HG03378 (cell line): ENCODE measurements around the gene FNDC10.
"Not testable (repeated sequence)": the region's sequence is repeated elsewhere in the genome, so short reads cannot be mapped to it uniquely, and the experiment has no call there.

Experiments
- ATAC-seq: cut with Tn5 transposase; IDR thresholded peaks from one replicate; pipeline ENCODE4 v1.9.1; 2021; ENCODE audit warnings: mild to moderate bottlenecking, moderate library complexity; ENCODE audit not compliant: unreplicated experiment

Gene FNDC10

DNA sequence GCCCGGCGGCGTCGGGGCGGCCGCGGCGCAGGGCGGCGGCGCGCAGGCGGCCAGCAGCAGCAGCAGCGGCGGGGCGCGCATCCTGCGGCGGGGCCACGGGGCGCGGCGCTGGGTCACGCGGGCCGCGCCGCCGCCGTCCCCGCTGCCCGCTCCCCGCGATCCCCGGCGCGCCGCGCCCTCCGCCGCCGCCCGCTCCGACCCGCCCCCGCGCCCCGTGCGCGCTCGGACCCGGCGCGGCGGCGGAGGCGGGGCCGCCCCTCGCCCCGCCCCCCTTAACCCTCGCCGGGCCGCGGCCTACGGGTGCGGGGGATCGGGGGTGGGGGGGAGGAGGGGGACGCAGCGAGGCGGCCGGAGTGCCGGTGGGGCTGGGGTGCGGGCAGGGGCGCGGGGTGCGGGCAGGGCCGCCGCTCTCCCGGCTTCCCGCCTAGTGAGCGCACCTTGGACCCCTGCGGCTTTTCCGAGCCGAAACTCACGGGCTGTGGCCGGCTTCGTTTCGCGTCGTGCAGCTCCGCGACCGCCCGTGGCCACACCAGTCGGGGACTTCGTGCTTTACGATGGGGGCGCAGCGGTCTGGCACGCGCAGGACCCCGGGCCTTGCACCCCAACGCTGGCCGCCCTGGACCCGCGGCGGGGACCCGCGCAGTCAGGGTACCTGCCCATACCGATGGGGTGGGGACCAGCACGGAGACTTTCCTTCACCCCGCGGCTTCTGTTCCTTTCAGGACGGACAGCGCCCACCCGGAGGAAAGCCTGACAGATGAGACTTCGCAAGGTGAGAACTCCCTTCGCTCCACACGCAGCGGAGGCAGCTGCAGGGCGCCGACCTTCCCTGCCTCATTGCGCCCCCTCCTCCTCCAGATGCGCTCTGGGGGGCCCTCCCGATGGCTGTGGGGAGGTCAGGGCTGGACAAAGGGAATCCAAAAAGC is at the start of gene FNDC10:
Gene FNDC10 (minus strand): TSS at position 201 of the 926 bp plus-strand sequence. CDS start 120 bp downstream, at position 81.
- no peak for ATAC-seq

DNA sequence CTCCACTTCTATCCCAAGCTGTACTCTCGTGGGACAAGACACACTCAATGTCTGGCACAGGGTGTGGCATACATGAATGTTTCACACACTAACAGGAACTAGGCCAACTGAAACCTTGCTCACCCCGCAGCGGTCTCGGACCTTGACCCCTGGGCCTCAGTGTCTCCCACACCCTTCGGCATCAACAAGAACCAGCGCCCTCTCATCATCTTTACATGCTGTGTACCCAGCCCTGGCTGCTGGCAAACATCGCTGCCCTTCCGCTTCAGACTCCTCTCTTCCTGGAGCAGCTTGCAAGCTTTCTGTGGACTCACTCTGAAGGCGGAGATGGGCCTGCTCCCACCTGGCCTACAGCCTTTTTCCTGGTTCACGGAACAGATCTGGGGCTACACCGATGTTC is 48.3 kb upstream of the FNDC10 start:
- ATAC-seq: not testable (repeated sequence)

DNA sequence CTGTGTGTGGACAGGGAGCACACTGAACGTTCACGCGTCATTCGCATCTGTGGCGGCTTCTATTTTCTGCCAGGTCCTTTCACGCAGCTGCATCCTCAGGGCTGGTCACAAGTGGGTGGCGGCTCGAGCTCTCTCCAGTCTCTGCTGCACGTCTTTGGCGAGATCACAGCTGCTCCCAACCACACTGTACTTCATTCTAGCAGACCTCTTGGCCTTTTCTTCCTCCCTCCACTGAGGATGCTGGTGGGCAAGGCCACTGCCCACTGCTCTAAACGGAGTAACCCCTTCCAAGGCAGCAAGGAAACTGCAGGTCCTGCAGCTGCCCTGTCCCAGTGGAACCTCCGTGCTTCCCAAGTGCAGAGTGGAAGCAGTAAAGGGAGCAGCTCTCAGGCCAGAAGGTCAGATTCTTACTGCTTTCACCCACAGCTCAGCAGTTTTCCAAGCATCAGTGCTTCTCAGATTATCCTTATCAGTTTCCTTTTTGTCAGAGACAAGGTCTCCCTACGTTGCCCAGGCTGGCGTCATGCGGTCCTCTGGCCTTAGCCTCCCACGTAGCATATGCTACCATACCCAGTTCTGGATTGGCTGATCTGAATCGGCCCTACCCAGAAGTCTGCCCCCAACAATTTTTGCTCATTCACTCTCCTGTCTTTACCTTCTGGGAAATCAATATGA is 47.8 kb upstream of the FNDC10 start:
- not testable (repeated sequence) for ATAC-seq

DNA sequence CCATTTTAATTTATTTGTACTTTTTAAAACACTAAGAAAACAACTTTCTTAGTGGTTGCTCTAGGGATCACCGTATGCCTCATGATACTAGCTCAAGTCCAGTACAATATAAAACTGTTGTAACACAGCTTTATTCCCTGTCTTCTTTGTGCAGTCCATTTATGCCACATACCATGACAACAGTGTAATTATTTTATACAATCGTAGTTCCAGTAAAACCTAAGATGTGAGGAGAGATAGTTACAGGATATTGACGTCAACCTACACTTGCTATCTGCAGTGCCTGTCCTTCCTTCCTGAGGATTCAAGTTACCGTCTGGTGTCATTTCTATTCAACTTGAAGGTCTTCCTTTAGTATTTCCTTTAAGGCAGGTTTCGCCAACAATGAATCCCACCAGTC is 46.4 kb upstream of the FNDC10 start:
- ATAC-seq: not testable (repeated sequence)

DNA sequence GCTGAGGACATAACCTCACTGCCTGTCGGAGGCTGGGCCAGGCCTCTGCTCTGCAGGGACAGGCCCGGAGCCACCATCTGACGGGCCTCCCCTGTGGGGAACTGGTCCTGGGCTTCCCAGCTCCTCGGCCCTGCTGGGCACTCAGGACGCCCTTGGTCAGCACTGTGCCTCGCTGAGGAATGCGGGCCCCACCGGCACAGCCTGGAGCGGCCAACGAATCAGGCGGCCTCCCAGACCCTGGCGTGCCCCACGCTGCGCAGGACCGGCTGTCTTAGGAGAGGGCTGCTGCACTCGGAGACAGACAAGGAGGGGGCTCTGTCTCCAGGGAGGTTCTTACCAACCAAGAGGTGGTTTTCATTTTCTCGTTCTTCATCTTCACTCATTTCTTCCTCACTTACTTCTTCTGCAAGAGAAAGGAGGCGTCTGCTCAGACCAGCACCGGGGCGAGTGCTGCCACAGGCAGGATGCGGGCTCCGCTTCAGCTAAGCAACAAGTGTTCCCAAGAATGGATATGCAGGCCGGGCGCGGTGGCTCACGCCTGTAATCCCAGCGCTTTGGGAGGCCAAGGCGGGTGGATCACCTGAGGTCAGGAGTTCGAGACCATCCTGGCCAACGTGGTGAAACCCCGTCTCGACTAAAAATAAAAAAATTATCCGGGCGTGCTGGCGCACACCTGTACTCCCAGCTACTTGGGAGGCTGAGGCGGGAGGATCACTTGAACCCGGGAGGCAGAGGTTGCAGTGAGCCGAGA is 41.0 kb upstream of the FNDC10 start:
- not testable (repeated sequence) for ATAC-seq

DNA sequence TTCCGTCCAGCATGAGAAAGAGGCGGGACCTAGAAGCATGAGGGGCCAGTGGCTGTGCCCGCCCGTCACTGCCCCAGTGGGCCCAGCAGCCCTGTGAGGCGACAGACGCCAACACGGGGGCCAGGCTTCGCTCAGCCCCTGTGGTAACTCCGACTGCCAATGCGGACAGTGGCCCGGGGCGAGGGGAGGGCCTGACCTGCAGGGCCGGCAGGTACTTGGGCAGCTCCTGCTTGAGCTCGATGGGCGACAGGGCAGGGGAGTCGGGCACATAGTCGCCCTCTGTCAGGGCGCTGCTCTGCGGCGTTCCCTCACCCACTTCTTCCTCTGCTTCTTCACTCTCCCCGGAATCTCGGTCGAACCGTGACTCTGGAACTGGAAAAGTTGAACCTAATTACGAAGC is 40.1 kb upstream of the FNDC10 start:
- ATAC-seq: not testable (repeated sequence)

DNA sequence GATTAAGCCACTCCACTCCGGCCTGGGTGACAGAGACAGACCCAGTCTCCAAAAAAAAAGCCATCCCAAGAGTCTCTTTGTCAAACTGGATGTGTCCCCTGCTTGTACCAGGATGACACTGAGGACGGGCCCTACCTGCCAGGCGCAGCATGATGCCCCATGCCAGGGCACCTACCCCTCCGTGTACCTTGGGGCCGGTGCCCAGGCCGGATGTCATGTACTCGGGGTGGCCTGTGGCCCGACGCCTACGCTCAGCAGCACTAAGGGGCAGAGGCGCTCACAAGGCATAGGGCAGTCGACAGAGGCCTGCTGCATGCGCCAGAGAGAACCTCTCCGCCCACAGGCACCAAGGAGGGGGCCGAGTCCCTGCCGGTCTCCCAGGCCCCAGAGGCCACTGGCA is 39.4 kb upstream of the FNDC10 start:
- ATAC-seq: not testable (repeated sequence)

DNA sequence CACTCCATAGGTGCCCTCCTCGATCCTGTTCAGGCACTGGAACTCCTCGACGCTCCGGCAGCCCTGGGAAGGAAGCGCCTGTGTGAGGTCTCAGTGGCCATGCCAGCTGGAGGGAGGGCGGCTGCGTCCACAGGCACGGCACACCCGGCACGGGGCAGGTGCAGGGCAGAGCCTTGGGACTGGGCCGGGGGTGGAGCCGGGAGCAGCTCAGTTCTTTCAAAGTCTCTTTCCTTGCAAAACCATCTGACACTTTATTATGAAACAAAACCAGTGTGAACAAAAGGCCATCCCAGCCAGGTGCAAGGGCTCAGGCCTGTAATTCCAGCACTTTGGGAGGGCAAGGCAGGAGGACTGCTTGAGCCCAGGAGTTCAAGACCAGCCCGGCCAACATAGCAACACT is 38.6 kb upstream of the FNDC10 start:
- ATAC-seq: not testable (repeated sequence)

DNA sequence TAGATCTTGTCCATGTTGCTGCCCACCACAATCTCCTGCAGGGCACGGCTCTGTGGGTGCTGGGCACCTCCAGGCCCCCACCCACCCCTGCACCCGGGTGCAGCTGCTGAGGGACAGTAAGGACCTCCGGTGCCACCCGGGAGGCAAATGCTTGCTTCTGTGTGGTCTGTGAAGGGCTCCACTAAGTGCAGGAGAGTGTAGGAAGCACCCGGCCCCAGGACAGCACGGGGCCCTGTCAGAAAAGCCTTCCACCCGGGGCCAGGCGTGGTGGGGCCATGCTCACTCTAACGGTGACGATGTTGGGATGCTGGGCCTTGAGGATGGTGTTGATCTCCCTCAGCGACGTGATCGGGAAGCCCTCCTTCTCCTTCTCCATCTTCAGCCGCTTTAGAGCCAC is 37.5 kb upstream of the FNDC10 start:
- ATAC-seq: not testable (repeated sequence)

DNA sequence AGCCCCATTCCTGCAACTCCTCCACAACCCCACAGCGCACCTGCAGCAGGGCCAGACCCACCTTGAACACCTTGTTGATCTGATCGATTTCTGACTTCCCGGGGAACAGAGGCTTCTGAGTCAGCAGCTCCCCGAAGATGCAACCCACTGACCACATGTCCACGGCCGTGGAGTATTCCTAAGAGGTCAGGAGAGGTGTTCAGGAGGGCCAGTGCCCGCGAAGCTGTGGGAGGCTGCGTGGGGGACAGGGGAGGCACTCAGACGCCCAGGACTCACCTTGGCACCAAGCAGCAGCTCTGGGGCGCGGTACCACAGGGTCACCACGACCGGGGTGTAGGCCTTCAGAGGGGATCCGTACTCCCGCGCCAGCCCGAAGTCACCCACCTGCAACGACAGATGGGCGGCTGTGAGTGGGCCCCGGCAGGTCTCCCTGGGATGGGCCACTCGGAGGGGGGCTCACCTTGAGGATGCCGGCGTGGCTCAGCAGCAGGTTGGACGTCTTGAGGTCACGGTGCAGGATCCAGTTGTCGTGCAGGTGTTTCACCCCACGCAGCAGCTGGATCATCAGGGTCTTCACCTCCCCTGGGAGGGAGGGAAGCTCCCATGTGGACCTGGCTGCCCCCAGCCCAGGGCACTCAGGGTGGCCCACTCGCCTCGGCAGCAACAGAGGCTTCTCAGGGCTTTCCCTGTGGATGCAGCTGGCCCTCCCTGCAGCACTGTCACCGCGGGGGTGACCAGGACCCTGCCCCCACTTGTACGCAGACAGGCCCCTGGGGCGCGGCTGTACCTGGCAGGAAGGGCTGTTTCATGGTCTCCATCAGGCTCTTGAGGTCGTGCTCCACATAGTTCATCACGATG is 36.9 kb upstream of the FNDC10 start:
- not testable (repeated sequence) for ATAC-seq

DNA sequence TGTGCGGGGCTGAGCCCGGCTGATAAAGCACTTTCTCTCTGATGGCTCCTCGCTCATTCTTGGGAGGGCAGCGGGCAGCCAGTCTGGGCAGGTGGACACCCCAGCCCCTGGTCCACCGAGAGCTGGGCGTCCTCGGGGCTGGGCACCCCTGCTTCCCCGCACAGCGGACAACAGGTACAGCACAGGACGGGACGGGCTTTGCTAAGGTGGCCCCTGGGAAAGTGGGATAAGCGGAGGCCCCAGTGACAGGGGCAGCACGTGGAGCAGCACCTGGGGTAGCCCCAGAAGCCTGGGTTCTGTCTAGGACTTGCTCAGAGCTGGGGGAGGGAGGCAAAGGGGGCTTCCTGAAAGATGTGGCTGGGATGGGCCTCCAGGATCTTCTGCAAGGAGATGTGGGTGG is 34.7 kb upstream of the FNDC10 start:
- ATAC-seq: not testable (repeated sequence)

DNA sequence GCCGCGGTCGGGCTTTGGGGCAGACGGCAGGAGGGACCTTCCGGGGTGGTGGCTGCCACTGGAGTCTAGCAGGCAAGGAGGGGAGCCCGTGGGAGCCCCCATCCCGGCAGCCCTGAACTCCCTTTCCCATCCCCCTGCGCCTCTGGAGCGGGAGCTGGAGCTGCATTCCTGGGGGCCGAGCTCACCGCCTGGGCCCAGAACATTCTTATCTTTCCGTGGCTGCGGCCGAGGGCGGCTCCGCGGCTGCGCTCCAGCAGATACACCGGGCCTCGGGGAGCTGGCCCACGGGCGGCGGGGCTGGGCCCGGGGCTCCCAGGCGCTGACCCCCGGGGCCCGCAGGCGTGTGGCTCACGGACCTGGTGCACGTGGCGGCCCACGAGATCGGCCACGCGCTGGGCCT is 33.5 kb upstream of the FNDC10 start:
- not testable (repeated sequence) for ATAC-seq

DNA sequence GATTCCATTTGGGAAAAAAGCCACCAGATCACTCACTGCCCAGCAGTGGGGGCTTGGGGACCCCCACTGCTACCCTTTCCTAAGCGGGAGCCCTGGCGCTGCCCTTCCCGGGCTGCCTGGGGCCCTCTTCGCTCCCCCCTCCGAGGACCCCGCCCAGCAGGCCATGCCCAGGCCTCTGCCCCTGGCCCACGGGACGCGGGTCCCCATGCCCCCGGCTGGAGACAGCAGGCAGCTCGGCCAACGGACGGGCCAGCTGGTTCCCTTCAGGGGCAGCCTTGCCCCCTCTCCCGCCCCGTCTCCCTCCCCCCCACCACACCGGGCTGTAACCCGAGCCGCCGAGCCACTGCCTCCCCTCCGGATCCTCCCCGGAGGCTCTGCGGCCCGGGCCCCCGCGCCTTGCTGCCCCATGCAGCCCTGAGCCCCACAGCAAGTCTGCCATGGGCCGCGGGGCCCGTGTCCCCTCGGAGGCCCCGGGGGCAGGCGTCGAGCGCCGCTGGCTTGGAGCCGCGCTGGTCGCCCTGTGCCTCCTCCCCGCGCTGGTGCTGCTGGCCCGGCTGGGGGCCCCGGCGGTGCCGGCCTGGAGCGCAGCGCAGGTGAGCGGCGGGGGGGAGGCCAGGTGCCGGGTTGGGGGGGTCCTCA is 32.0 kb upstream of the FNDC10 start, which contains the start of gene MMP23B:
Gene MMP23B (plus strand): TSS at position 392 of the 639 bp plus-strand sequence. CDS start 46 bp downstream, at position 438.
- ATAC-seq: no peak

DNA sequence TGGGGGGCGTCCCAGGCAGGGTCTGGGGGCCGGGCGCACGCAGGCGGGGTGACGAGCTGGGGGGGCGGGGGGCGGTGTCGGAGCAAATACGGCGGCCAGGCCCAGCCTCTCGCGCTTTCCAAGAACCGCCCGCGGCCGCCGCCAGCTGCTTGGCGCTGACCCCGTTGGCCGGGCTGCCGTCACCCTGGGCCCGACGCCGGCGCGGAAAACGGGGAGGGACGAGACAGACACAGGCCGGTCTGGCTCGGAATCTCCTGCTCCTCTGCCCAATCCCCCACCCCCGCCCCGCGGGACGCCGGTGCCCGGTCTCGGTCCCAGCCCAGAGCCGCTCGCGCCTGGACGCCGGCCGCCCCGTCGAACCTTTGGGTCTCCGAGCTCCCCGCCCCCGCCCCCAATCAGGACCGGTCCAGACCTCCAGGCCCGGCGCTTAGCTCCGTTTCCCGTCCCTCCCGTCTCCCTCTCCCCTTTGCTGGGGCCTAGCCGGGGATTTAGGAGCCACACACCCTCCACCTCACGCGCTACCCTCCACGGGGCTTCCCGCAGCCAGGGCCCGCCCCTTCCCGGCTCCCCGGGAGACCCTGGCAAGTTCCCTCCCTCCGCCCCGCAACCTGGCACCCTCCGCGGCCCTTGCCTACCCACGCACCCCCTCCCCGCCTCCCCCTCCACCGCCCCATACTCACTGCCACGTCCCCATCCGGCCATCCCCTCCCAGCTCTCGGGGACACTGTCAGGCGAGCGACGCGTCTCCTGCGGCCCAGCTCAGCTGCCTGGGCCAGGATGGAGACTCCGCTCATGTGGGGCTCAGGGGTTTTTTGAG is 31.2 kb upstream of the FNDC10 start:
- no peak for ATAC-seq

DNA sequence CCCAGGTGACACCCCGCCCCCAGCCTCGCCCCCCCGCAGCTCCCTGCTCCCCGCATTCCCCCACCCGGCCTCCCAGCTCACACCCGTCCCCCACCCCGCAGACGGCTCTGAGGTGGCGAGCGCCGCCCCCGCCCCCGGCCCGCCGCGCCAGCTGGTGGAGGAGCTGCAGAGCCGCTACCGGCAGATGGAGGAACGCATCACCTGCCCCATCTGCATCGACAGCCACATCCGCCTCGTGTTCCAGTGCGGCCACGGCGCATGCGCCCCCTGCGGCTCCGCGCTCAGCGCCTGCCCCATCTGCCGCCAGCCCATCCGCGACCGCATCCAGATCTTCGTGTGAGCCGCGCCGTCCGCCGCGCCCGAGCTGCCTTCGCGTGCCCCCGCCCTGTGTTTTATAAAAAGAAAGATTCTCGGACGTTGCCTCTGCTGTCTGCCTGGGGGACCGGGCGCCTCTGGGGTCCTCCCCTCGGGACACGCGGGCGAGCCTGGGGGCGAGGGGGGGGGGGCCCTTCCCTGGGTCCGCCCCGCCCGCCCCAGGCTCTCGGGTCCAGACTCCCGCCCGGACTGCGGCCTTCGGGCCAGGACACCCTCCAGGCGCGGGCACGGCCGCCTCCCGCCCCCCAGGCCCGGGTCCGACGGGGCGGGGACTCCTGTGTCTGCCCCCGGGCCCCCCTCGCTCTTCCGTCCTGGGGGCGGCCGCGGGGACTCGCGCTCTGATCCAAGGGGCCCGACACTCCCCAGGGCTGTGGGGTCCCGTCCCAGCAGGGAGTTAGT is 30.4 kb upstream of the FNDC10 start:
- peak; percentile 53 for ATAC-seq

DNA sequence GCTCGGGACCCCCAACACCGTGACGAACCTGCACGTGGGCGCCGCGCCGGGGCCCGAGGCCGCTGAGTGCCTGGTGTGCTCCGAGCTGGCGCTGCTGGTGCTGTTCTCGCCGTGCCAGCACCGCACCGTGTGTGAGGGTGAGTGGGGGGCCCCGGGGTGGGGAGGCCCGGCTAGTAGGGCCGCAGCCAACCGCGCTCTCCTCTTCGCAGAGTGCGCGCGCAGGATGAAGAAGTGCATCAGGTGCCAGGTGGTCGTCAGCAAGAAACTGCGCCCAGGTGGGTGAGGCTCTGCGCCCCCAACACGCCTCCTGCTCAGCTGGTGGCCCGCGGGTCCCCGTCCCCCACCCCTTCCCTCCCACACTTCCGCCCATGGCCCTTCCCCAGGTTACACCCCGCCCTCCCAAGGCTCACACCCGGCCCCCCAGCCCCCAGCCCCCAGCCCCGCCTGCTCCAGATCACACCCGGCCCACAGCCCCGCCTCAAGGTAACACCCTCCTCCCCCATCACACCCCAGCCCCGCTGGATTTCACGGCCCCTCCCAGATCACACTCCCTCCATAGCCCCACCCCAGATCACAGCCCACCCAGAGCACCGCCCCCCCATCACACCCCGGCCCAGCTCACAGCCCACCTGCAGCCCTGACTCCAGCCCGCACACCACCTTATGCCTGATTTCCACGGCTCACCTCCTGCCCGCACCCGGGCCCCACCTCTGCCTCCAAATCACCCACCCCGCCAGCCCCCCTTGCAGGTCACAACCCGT is 29.7 kb upstream of the FNDC10 start:
- ATAC-seq: no peak

DNA sequence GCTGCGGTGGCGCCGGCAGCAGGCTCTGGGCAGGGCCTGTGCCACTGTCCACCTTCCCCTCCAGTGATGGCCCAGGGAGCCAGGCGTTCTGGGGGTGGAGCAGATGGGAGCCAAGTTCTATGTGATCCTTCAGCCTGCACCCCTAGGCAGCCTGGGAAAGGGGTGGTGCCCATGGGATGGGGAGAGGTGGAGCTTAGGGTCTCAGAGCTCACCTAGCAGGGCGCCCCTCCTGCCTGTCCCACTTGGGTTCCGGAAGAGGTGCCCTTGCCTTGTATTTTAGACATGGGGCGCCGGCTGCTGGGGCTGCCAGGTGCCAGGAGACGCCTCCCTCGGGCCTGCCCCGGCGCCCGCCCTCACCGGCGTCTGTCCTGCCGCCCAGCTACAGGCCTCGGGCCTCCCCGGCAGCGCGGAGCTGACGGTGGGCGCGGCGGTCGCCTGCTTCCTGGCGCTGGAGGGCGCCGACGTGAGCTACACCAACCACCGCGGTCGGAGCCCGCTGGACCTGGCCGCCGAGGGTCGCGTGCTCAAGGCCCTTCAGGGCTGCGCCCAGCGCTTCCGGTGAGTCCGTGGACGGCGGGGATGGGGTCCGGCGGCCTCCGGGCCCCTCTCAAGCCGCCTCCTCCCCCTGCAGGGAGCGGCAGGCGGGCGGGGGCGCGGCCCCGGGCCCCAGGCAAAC is 29.0 kb upstream of the FNDC10 start:
- no peak for ATAC-seq
